ENCODE results near the gene MED20.

GRCh38 chr6:41881506-41881905, 39.4 kb downstream of the MED20 start:
- TF ChIP-seq CTCF (IDR thresholded peaks at IDR 0.05) = no peak
- TF ChIP-seq RFX5 (IDR thresholded peaks at IDR 0.05) = no peak
- no peak for TF ChIP-seq USF2 (IDR thresholded peaks at IDR 0.05)
- TF ChIP-seq RARB (CRISPR knock-in tag; IDR thresholded peaks at IDR 0.05) = no peak
- TF ChIP-seq POLR2A (IDR thresholded peaks at IDR 0.05; ENCODE audit: low read length) = no peak
- TF ChIP-seq EP300 (IDR thresholded peaks at IDR 0.05) = no peak
- TF ChIP-seq E2F6 (IDR thresholded peaks at IDR 0.05; ENCODE audit: borderline replicate concordance, low read depth) = no peak
- no peak for TF ChIP-seq RAD21 (conservative IDR thresholded peaks at IDR 0.05 in 1 of 2, IDR thresholded peaks at IDR 0.05 in 1 of 2)
- no peak for TF ChIP-seq RCOR1 (IDR thresholded peaks at IDR 0.05; ENCODE audit: low read depth, low read length)
- TF ChIP-seq REST (IDR thresholded peaks at IDR 0.05) = no peak
- no peak for TF ChIP-seq NFE2L2 (conservative IDR thresholded peaks at IDR 0.05; ENCODE audit: low read length)
- no peak for TF ChIP-seq MAX (IDR thresholded peaks at IDR 0.05)

Measured in A549 (cell line).